ENCODE results near the gene ACOX1. TPM values are rescaled to one million over a fixed set of nuclear protein-coding genes. Genes with fewer than 3 reads are reported as not detected.

ACOX1 gene
- total and polyA plus RNA-seq, 2 of the 13 experiments (the other 11 are each of a cell fraction or from before 2014, with no cell fraction given), result 86.4 to 120 TPM

- TF ChIP-seq, protein P1, sequence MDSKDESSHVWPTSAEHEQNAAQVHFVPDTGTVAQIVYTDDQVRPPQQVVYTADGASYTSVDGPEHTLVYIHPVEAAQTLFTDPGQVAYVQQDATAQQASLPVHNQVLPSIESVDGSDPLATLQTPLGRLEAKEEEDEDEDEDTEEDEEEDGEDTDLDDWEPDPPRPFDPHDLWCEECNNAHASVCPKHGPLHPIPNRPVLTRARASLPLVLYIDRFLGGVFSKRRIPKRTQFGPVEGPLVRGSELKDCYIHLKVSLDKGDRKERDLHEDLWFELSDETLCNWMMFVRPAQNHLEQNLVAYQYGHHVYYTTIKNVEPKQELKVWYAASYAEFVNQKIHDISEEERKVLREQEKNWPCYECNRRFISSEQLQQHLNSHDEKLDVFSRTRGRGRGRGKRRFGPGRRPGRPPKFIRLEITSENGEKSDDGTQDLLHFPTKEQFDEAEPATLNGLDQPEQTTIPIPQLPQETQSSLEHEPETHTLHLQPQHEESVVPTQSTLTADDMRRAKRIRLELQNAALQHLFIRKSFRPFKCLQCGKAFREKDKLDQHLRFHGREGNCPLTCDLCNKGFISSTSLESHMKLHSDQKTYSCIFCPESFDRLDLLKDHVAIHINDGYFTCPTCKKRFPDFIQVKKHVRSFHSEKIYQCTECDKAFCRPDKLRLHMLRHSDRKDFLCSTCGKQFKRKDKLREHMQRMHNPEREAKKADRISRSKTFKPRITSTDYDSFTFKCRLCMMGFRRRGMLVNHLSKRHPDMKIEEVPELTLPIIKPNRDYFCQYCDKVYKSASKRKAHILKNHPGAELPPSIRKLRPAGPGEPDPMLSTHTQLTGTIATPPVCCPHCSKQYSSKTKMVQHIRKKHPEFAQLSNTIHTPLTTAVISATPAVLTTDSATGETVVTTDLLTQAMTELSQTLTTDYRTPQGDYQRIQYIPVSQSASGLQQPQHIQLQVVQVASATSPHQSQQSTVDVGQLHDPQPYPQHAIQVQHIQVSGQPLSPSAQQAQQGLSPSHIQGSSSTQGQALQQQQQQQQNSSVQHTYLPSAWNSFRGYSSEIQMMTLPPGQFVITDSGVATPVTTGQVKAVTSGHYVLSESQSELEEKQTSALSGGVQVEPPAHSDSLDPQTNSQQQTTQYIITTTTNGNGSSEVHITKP (CRISPR knock-in tag; IDR thresholded peaks at IDR 0.05; ENCODE audit: low read depth), result peak; percentile 87
- TF ChIP-seq, protein P2, sequence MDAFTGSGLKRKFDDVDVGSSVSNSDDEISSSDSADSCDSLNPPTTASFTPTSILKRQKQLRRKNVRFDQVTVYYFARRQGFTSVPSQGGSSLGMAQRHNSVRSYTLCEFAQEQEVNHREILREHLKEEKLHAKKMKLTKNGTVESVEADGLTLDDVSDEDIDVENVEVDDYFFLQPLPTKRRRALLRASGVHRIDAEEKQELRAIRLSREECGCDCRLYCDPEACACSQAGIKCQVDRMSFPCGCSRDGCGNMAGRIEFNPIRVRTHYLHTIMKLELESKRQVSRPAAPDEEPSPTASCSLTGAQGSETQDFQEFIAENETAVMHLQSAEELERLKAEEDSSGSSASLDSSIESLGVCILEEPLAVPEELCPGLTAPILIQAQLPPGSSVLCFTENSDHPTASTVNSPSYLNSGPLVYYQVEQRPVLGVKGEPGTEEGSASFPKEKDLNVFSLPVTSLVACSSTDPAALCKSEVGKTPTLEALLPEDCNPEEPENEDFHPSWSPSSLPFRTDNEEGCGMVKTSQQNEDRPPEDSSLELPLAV (CRISPR knock-in tag; conservative IDR thresholded peaks at IDR 0.05; ENCODE audit: low read depth), result no peak; the same call in 1 of the 2 replicates
- peak; percentile 60 for TF ChIP-seq HNRNPH1 (optimal IDR thresholded peaks at IDR 0.05; ENCODE audit: low read depth, low read length)
- TF ChIP-seq HNRNPK (IDR thresholded peaks at IDR 0.05; ENCODE audit: low read depth, low read length, poor library complexity, severe bottlenecking), result peak; percentile 48
- TF ChIP-seq ZNF503 (CRISPR knock-in tag; IDR thresholded peaks at IDR 0.05), result peak; percentile 77; the same call in 1 of the 2 replicates
- peak; percentile 66 for TF ChIP-seq ZSCAN20 (CRISPR knock-in tag; IDR thresholded peaks at IDR 0.05; ENCODE audit: borderline replicate concordance)
- no peak; the same call in 1 of the 2 replicates for TF ChIP-seq REPIN1 (CRISPR knock-in tag; IDR thresholded peaks at IDR 0.05; ENCODE audit: borderline replicate concordance, low read depth)
- peak; percentile 63; the same call in 1 of the 2 replicates for TF ChIP-seq ZBTB37 (CRISPR knock-in tag; IDR thresholded peaks at IDR 0.05)
- TF ChIP-seq ZNF354B (CRISPR knock-in tag; IDR thresholded peaks at IDR 0.05), result peak; percentile 6
- peak; percentile 77 for TF ChIP-seq HNF1B (CRISPR knock-in tag; IDR thresholded peaks at IDR 0.05)
- no peak for TF ChIP-seq ZNF7 (CRISPR knock-in tag; IDR thresholded peaks at IDR 0.05)
These were observed at the start of gene ACOX1, which contains the start of gene TEN1 (continued) for GRCh38 chr17:75978938-75979704.
